Esophagus (tissue), 2 donors: ENCODE measurements around the gene HARBI1. TPM values are rescaled to one million over a fixed set of nuclear protein-coding genes. Genes with fewer than 3 reads are reported as not detected.

Experiments used
- H3K27ac ChIP-seq, 2 donors: one replicate each; pipeline ENCODE4 v1.5.1; 2013; ENCODE audit warnings: low read depth in 2 of 2, mild to moderate bottlenecking in 2 of 2, inconsistent platforms in 1 of 2, low read length in 1 of 2, moderate library complexity in 1 of 2
- H3K27me3 ChIP-seq, 2 donors: one replicate each; pipeline ENCODE4 v1.6.1; 2013; ENCODE audit warnings: low read length in 2 of 2, control low read depth in 1 of 2, mild to moderate bottlenecking in 1 of 2; ENCODE audit not compliant: insufficient read depth in 2 of 2, control insufficient read depth in 1 of 2
- H3K36me3 ChIP-seq, 2 donors: one replicate each; pipeline ENCODE4 v1.6.1; 2013; ENCODE audit warnings: low read length in 1 of 2; ENCODE audit not compliant: control insufficient read depth in 2 of 2, insufficient read depth in 2 of 2
- H3K4me1 ChIP-seq, 2 donors: one replicate each; pipeline ENCODE4 v1.6.1; 2013; ENCODE audit warnings: low read length in 1 of 2; ENCODE audit not compliant: control insufficient read depth in 2 of 2, insufficient read depth in 2 of 2
- H3K4me3 ChIP-seq, 2 donors: one replicate each; pipeline ENCODE4 v1.5.1; 2013; ENCODE audit warnings: low read length in 2 of 2, mild to moderate bottlenecking in 2 of 2, low read depth in 1 of 2, moderate library complexity in 1 of 2
- H3K9me3 ChIP-seq, 2 donors: one replicate each; pipeline ENCODE4 v1.6.1; 2013; ENCODE audit warnings: mild to moderate bottlenecking in 2 of 2, low read depth in 1 of 2, low read length in 1 of 2, moderate library complexity in 1 of 2; ENCODE audit not compliant: control insufficient read depth in 2 of 2, insufficient read depth in 1 of 2
- WGBS, 2 donors: extraction: QIAGEN DNeasy Blood & Tissue Kit; methylation state at CpG; one replicate each; pipeline ENCODE4 v1.1.7; 2013; 5-methylcytosine and 5-hydroxymethylcytosine counted together
- polyA plus RNA-seq, 2 donors: library from polyadenylated mRNA; stranded (reverse); fragments of 200-250 nt; gene quantifications; one replicate each; pipeline ENCODE4 v1.2.3, GENCODE V29; 2013
- donor health status: healthy with polysubstance abuse.
- donor health status: Bipolar disorder and iron deficiency.

Gene HARBI1
- polyA plus RNA-seq, 2 donors = 1.7 to 2.8 TPM

DNA sequence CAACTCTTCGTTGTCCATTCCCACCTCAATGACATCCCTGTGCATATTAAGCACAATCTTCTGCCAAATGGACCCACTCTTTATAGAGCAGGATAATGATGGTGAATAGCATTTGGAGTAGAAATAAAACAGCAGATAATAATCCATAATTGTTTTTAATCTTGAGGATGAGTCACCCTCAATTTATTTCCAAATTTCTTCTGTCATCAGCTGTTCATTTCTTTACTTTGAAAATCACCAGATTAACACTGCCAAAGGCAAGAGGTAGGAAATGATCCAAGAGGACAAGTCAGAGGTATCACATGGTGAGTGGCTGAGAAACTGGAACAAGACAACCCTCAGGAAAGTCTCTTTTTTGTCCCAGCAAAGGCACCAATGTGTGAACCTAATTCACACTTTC, 15.9 kb downstream of the HARBI1 start:
- Histone ChIP-seq H3K4me3 (no peak overlapping the region), H3K4me1 (no peaks in the 10 kb centered on the region), H3K27me3 (no peaks in the 10 kb centered on the region), H3K9me3 (no peaks in the 10 kb centered on the region), H3K27ac (no peak overlapping the region), H3K36me3 (no peaks in the 10 kb centered on the region)
- 49 to 55% methylated on average over 1 of the region's 1 CpG for WGBS, 2 donors

GRCh38 chr11:46600194-46600960, 16.6 kb downstream of the HARBI1 start:
- H3K36me3 ChIP-seq = no peaks in the 10 kb centered on the region
- H3K4me3 ChIP-seq = no peak overlapping the region
- no peaks in the 10 kb centered on the region for H3K27me3 ChIP-seq
- H3K9me3 ChIP-seq = no peaks in the 10 kb centered on the region
- 88% methylated on average over 3 of the region's 3 CpGs for WGBS, 2 donors
- no peaks in the 10 kb centered on the region for H3K4me1 ChIP-seq
- H3K27ac ChIP-seq = no peak overlapping the region

- no peaks in the 10 kb centered on the region for H3K27me3 ChIP-seq
- H3K4me1 ChIP-seq = no peaks in the 10 kb centered on the region
- no peak overlapping the region for H3K27ac ChIP-seq
- 82 to 85% methylated on average over 8 of the region's 8 CpGs for WGBS, 2 donors
- H3K36me3 ChIP-seq = no peaks in the 10 kb centered on the region
- H3K4me3 ChIP-seq = no peak overlapping the region
- no peaks in the 10 kb centered on the region for H3K9me3 ChIP-seq
Measured at GRCh38 chr11:46599340-46600193, 17.5 kb downstream of the HARBI1 start.

- WGBS, 2 donors = 69 to 76% methylated on average over 6 of the region's 6 CpGs
- H3K4me3 ChIP-seq = no peak overlapping the region
- no peaks in the 10 kb centered on the region for H3K4me1 ChIP-seq
- H3K9me3 ChIP-seq = no peaks in the 10 kb centered on the region
- no peaks in the 10 kb centered on the region for H3K27me3 ChIP-seq
- H3K36me3 ChIP-seq = no peaks in the 10 kb centered on the region
- no peak overlapping the region for H3K27ac ChIP-seq
Measured at GRCh38 chr11:46597609-46598219, 19.3 kb downstream of the HARBI1 start.

DNA sequence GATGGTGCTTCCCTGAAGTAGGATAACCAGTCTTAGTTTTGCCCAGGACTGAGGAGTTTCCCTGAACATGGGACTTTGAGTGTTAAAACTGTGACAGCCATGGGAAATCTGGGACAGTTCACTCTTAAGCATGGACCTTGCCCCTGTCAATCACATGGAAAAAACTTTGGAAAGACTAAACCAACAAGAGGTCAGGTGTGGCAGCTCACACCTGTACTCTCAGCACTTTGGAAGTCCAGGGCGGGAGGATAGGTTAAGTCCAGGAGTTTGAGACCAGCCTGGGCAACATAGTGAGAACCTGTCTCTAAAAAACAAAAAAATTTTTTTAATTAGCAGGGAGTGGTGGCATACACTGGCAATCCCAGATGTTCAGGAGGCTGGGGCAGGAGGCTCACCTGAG, 19.9 kb downstream of the HARBI1 start:
- no peaks in the 10 kb centered on the region for H3K36me3 ChIP-seq
- 87 to 96% methylated on average over 1 of the region's 1 CpG for WGBS, 2 donors
- no peaks in the 10 kb centered on the region for H3K27me3 ChIP-seq
- H3K9me3 ChIP-seq = no peaks in the 10 kb centered on the region
- peaks cover 0 to 4% of the 10 kb centered on the region in 2 donors for H3K4me1 ChIP-seq
- no peak overlapping the region for H3K4me3 ChIP-seq
- no peak overlapping the region for H3K27ac ChIP-seq

DNA sequence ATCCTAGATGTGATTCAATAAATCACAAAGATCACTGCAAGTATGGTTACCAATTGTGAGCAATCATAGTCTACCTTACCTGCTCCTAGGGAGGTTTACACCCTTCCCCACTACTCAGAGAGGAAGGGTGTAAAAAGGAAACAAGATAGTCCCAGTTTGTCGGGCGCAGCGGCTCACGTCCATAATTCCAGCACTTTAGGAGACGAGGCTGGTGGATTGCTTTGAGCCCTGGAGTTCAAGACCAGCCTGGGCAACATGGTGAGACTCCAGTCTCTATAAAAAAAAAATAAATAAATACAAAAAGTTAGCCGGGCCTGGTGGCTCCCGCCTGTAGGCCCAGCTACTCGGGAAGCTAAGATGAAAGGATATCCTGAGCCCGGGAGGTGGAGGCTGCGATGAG, 22.2 kb downstream of the HARBI1 start:
- no peaks in the 10 kb centered on the region for H3K9me3 ChIP-seq
- no peaks in the 10 kb centered on the region for H3K27me3 ChIP-seq
- WGBS, 2 donors = 92 to 95% methylated on average over 10 of the region's 10 CpGs
- H3K4me3 ChIP-seq = no peak overlapping the region
- no peak overlapping the region for H3K27ac ChIP-seq
- H3K36me3 ChIP-seq = no peaks in the 10 kb centered on the region
- H3K4me1 ChIP-seq = peaks cover 0 to 6% of the 10 kb centered on the region in 2 donors

GRCh38 chr11:46594374-46594700, 22.7 kb downstream of the HARBI1 start:
- H3K4me3 ChIP-seq = peak overlapping the region in 1 of 2 donors; percentile 95
- H3K36me3 ChIP-seq = no peaks in the 10 kb centered on the region
- 35 to 37% methylated on average over 3 of the region's 3 CpGs for WGBS, 2 donors
- peaks cover 0 to 6% of the 10 kb centered on the region in 2 donors for H3K4me1 ChIP-seq
- no peaks in the 10 kb centered on the region for H3K27me3 ChIP-seq
- no peaks in the 10 kb centered on the region for H3K9me3 ChIP-seq
- H3K27ac ChIP-seq = peak overlapping the region in 1 of 2 donors; percentile 79

- no peaks in the 10 kb centered on the region for H3K27me3 ChIP-seq
- H3K4me1 ChIP-seq = peaks cover 0 to 6% of the 10 kb centered on the region in 2 donors
- H3K27ac ChIP-seq = peak within 1 kb of the TSS; percentile 79 to 93
- H3K9me3 ChIP-seq = no peaks in the 10 kb centered on the region
- H3K36me3 ChIP-seq = no peaks in the 10 kb centered on the region
- 1 to 2% methylated on average over 54 of the region's 54 CpGs for WGBS, 2 donors
- H3K4me3 ChIP-seq = peak within 1 kb of the TSS; percentile 94 to 95
Measured at GRCh38 chr11:46593550-46594373, 23.3 kb downstream of the HARBI1 start, which contains the start of gene AMBRA1. Gene AMBRA1 (minus strand): TSS chr11:46594023. CDS start chr11:46548380, 45,643 bp downstream.
